ENCODE data around the gene SYN1. TPM values are rescaled to one million over a fixed set of nuclear protein-coding genes. Genes with fewer than 3 reads are reported as not detected.

The SYN1 gene
- total and polyA plus RNA-seq, 2 experiments from 2014 or later, result 3.6 to 6.7 TPM

- no peaks in the 10 kb centered on the region for H3K9me3 Mint-ChIP-seq
- Histone ChIP-seq H3F3A (replicated peaks; ENCODE audit: low read depth) (no peaks in the 10 kb centered on the region), H3K27ac (ENCODE audit: low read depth) (no peak overlapping the region), H3K4me1 (ENCODE audit: insufficient read depth) (no peaks in the 10 kb centered on the region), H4K20me1 (replicated peaks; ENCODE audit: insufficient read depth) (no peaks in the 10 kb centered on the region), H3K9me2 (ENCODE audit: insufficient read depth) (no peaks in the 10 kb centered on the region), H3K79me2 (replicated peaks; ENCODE audit: insufficient read depth) (no peaks in the 10 kb centered on the region), H2AFZ (no peak overlapping the region), H3K27me3 (ENCODE audit: insufficient read depth) (no peaks in the 10 kb centered on the region), H3K4me3 (no peak overlapping the region), H3K4me2 (no peak overlapping the region), H3K36me3 (ENCODE audit: insufficient read depth) (no peaks in the 10 kb centered on the region)
- peaks cover 7% of the 10 kb centered on the region; the same call in 2 of the 3 replicates for H3K4me1 Mint-ChIP-seq
- peaks cover 3% of the 10 kb centered on the region for H3K27me3 Mint-ChIP-seq (ENCODE audit: insufficient read depth, low read depth, poor library complexity)
- no peak overlapping the region for H3K27ac Mint-ChIP-seq
- ATAC-seq (no peak), DNase-seq (ENCODE audit: low spot score) (no peak)
- TF ChIP-seq ZNF114 (CRISPR knock-in tag; IDR thresholded peaks at IDR 0.05) (no peak), ZNF462 (CRISPR knock-in tag; IDR thresholded peaks at IDR 0.05) (no peak), CREB1 (CRISPR knock-in tag; IDR thresholded peaks at IDR 0.05; ENCODE audit: low read depth) (no peak), STAT1 (IDR thresholded peaks at IDR 0.05; ENCODE audit: unreplicated experiment) (no peak), REST (IDR thresholded peaks at IDR 0.05; ENCODE audit: unreplicated experiment) (no peak), EZH2phosphoT487 (IDR thresholded peaks at IDR 0.05; ENCODE audit: unreplicated experiment) (no peak), JUNB (IDR thresholded peaks at IDR 0.05; ENCODE audit: unreplicated experiment) (no peak), EZH2 (IDR thresholded peaks at IDR 0.05; ENCODE audit: low read depth, unreplicated experiment) (no peak), POLR2AphosphoS5 (IDR thresholded peaks at IDR 0.05; ENCODE audit: low read depth) (no peak), NANOG (IDR thresholded peaks at IDR 0.05; ENCODE audit: borderline replicate concordance) (no peak), CTCF (conservative IDR thresholded peaks at IDR 0.05; ENCODE audit: low read depth in 2 of 2) (no peak), ETS1 (IDR thresholded peaks at IDR 0.05) (no peak), ZNF331 (CRISPR knock-in tag; IDR thresholded peaks at IDR 0.05; ENCODE audit: low read depth) (no peak)
- peaks cover 8% of the 10 kb centered on the region; the same call in 1 of the 3 replicates for H3K36me3 Mint-ChIP-seq (ENCODE audit: low read depth)
- no peak overlapping the region for H3K4me3 Mint-ChIP-seq
Measured at GRCh38 chrX:47614618-47615017, 5.0 kb downstream of the SYN1 start.

All from GM23338 (cell line).